Endothelial cell (in vitro differentiated cells): Measurements from ENCODE around the gene EIF4E1B. TPM values are rescaled to one million over a fixed set of nuclear protein-coding genes. Genes with fewer than 3 reads are reported as not detected.

ENCODE experiments used
- DNase-seq: peaks from one replicate; pipeline ENCODE4 v3.0.0; 2021; ENCODE audit warnings: low spot score
- H3K27ac Mint-ChIP-seq: one replicate; pipeline ENCODE4 v1.8.0; 2021; ENCODE audit warnings: mixed read lengths, inconsistent platforms; ENCODE audit not compliant: unreplicated experiment
- H3K27me3 Mint-ChIP-seq: one replicate; pipeline ENCODE4 v1.8.0; 2021; ENCODE audit warnings: mild to moderate bottlenecking, moderate library complexity, mixed read lengths, inconsistent platforms; ENCODE audit not compliant: unreplicated experiment
- H3K36me3 Mint-ChIP-seq: one replicate; pipeline ENCODE4 v1.8.0; 2021; ENCODE audit warnings: mild to moderate bottlenecking, low read depth, mixed read lengths, inconsistent platforms; ENCODE audit not compliant: unreplicated experiment
- H3K4me1 Mint-ChIP-seq: one replicate; pipeline ENCODE4 v1.8.0; 2021; ENCODE audit warnings: mild to moderate bottlenecking, mixed read lengths, inconsistent platforms; ENCODE audit not compliant: unreplicated experiment
- H3K4me3 Mint-ChIP-seq: one replicate; pipeline ENCODE4 v1.8.0; 2021; ENCODE audit warnings: mild to moderate bottlenecking, mixed read lengths, inconsistent platforms; ENCODE audit not compliant: unreplicated experiment
- H3K9me3 Mint-ChIP-seq: one replicate; pipeline ENCODE4 v1.8.0; 2021; ENCODE audit warnings: mixed read lengths, inconsistent platforms; ENCODE audit not compliant: unreplicated experiment
- CTCF ChIP-seq: fragments of 200-600 bp; sonication (generic); IDR thresholded peaks from one replicate; pipeline ENCODE4 v1.5.0; 2021; ENCODE audit warnings: antibody characterized with exemption; ENCODE audit not compliant: unreplicated experiment
- total RNA-seq: library from RNA; stranded (reverse); fragmentation: NEBNext Ultra II Directional; extraction: Animal tissue kit (Norgen Biotek cat#: 25700); gene quantifications from one replicate; pipeline ENCODE4 v1.2.1, GENCODE V29; 2021; ENCODE audit not compliant: unreplicated experiment

EIF4E1B gene
- total RNA-seq, 1 donor from 2014 or later, result 0.54 TPM

DNA sequence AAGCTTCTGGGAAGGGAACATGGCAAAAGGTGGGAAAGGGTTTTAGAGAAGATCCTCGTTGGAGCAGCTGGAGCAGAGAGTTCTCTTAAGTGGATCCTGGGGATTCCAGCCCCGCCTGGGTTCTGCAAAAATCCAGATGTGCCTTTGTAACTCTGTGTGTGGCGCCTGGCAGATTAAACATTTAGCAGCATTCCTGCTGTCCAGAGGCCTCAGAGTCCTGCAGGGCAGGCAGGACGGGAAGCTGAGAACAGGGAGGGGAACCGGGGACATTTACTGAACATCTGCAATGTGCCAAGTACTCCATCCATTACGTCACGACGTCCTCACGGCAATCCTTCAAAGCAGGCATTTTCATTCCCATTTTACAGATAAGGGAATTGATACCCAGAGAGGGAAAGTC, 6.0 kb downstream of the EIF4E1B start:
- H3K27ac Mint-ChIP-seq, result no peak overlapping the region
- peaks cover 12% of the 10 kb centered on the region for H3K36me3 Mint-ChIP-seq
- no peak overlapping the region for H3K4me3 Mint-ChIP-seq
- TF ChIP-seq CTCF, result no peak
- H3K4me1 Mint-ChIP-seq, result peaks cover 14% of the 10 kb centered on the region
- peaks cover 13% of the 10 kb centered on the region for H3K27me3 Mint-ChIP-seq
- DNase-seq, result no peak
- peaks cover 4% of the 10 kb centered on the region for H3K9me3 Mint-ChIP-seq

GRCh38 chr5:176637556-176637955, 7.1 kb downstream of the EIF4E1B start:
- no peak for TF ChIP-seq CTCF
- DNase-seq, result no peak
- H3K36me3 Mint-ChIP-seq, result peaks cover 12% of the 10 kb centered on the region
- peaks cover 17% of the 10 kb centered on the region for H3K27me3 Mint-ChIP-seq
- no peak overlapping the region for H3K4me3 Mint-ChIP-seq
- H3K9me3 Mint-ChIP-seq, result peaks cover 4% of the 10 kb centered on the region
- peaks cover 14% of the 10 kb centered on the region for H3K4me1 Mint-ChIP-seq
- H3K27ac Mint-ChIP-seq, result no peak overlapping the region

DNA sequence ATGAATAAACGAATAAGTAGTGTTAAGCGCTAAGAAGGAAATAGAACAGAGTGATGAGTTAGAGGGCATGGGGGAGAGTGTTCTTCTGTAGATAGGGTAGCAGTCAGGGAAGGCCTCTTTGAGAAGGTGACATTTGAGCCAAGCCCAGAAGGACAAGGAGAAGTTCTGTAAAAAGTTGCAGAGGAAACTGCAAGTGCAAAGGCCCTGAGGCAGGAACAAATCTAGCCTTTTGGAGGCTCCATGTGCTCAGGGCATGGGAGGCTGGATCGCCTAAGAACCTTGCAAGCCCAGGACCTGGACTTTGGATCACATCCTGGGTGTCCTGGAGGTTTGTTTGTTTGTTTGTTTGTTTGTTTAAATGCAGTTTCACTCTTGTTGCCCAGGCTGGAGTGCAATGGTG, 8.0 kb downstream of the EIF4E1B start:
- H3K36me3 Mint-ChIP-seq, result peaks cover 12% of the 10 kb centered on the region
- DNase-seq, result no peak
- peaks cover 14% of the 10 kb centered on the region for H3K4me1 Mint-ChIP-seq
- H3K9me3 Mint-ChIP-seq, result peaks cover 4% of the 10 kb centered on the region
- no peak for TF ChIP-seq CTCF
- H3K27me3 Mint-ChIP-seq, result peaks cover 17% of the 10 kb centered on the region
- H3K4me3 Mint-ChIP-seq, result no peak overlapping the region
- H3K27ac Mint-ChIP-seq, result no peak overlapping the region

DNA sequence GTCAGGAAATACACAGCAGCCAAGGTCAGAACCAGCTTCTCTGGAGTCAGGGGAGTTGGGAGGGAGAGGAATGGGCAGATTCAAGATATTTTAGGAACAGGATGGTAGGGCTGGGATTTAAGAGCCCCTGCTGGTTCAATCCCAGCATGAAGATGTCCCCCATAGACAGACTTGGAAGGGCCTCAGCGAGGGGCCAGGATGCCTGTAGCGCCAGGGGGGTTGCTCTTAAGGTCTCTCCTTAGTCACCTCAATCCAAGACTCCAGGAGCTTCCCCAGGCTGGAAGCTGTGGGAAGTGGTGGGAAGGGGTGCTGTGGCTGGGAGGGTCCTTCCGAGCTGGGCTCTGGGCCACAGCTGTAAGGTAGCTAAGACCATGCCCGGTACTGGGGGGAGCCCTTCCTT, 8.7 kb downstream of the EIF4E1B start:
- Mint-ChIP-seq H3K4me3 (no peak overlapping the region), H3K9me3 (peaks cover 4% of the 10 kb centered on the region), H3K36me3 (peaks cover 12% of the 10 kb centered on the region), H3K4me1 (peaks cover 10% of the 10 kb centered on the region), H3K27me3 (peaks cover 17% of the 10 kb centered on the region), H3K27ac (no peak overlapping the region)
- TF ChIP-seq CTCF, result no peak
- no peak for DNase-seq

- H3K9me3 Mint-ChIP-seq, result peaks cover 2% of the 10 kb centered on the region
- H3K36me3 Mint-ChIP-seq, result peaks cover 12% of the 10 kb centered on the region
- peaks cover 10% of the 10 kb centered on the region for H3K4me1 Mint-ChIP-seq
- H3K27me3 Mint-ChIP-seq, result peaks cover 17% of the 10 kb centered on the region
- H3K27ac Mint-ChIP-seq, result no peak overlapping the region
- no peak for DNase-seq
- H3K4me3 Mint-ChIP-seq, result no peak overlapping the region
- TF ChIP-seq CTCF, result no peak
Observed at GRCh38 chr5:176639981-176640380, 9.5 kb downstream of the EIF4E1B start.
